Stimulated activated CD4-positive, alpha-beta T cell treated with anti-CD3 and anti-CD28 coated beads, Interleukin-2, amount 100 ng/mL, for 4 hours (primary cell): ENCODE measurements around the gene AQP3.
"Not testable (repeated sequence)": the region's sequence is repeated elsewhere in the genome, so short reads cannot be mapped to it uniquely, and the experiment has no call there.

Experiments used
- DNase-seq: peaks from one replicate; pipeline ENCODE4 v3.0.0-alpha.2; 2020; ENCODE audit warnings: low read depth

Gene AQP3

DNA sequence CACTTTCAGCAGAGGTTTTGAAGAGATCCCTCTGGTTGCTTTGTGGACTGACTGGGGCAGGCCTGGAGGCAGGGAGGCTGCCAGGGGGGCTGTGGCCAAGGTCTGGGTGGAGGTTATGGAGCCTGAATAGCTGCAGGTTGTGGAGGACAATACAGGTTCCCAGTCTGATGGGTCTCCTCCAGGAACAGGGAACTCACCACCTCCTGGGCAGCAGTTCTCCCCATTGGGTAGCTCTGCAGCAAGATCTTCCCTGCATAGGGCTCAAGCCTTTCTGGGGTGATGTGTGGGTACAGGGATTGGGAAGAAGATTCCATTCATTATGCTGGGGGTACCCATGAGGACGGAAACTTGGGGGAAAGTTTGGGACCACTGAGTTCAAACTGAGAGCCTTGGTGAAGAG, 6.8 kb downstream of the AQP3 start:
- no peak for DNase-seq

DNA sequence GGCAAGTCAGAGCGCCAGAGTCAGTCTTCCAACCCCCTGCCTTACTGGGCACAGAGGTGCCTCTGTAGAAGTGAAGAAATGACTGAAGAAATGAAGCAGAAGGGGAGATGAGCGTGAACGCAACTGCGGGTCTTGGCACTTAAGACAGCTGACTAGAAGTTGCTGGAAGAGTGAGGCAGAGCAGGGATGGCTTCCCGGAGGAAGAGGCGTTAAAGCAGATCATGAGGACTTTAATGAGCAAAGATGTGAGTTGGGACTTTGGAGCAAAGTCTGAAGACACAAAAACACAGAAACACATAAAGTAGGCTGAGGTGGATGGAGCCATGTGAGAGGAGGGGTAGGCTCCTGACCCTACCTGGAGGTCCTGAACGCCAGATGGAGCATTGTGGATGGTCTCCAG, 7.2 kb downstream of the AQP3 start:
- no peak for DNase-seq

DNA sequence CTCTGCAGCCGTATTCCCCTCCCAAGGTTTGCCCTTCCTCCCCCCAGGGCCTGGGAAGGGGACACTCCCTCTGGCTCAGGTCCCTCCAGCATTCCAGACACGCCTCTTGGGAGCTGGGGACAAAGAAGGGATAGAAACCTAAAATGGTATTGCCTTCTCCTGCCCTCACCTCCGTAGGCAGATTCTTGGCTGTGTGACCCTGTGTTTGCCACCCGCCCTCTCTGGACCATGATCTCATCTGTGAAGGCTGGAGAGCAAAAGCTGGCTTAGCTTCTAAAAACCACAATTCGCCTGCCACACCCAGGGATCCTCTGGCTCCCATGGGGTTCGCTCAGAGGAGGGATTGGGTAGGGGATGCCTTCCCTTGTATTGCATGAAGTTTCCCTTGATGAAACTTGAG, 7.7 kb downstream of the AQP3 start:
- DNase-seq, result no peak

DNA sequence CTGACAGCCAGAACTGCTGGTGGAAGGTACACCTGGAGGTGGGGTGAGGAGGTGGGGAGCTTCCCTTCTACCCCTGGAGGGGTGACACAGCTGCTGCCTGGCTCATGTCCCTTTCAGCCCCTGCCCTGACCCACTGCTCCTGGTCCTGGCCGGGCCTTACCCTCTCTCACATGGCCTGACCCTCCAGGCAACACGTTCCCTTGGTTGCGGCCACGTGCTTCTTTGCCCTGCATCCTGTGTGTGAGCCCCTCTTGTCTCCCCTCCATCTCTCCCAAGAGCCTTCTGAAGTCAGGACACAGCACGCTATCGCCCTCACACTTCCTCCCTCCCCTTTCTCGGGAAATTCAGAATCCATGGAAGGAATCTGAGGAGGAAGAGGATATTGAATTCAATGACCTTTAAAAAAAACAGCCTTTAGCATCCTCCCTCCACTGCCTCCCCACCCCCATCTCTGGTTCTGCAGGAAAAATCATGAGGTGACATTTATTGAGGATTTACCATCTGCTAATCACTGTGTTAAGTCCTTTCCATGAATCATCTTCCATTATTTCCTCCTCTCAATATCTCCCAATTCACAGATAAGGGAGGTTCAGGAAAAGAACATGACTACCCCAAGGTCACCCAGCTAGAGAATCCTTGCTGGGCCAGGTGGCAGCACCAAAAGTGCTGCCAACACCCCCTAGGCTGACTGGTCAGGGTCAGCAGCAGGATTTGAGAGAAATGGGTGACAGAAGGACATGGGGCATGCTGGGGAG, 8.3 kb downstream of the AQP3 start:
- DNase-seq, result no peak

DNA sequence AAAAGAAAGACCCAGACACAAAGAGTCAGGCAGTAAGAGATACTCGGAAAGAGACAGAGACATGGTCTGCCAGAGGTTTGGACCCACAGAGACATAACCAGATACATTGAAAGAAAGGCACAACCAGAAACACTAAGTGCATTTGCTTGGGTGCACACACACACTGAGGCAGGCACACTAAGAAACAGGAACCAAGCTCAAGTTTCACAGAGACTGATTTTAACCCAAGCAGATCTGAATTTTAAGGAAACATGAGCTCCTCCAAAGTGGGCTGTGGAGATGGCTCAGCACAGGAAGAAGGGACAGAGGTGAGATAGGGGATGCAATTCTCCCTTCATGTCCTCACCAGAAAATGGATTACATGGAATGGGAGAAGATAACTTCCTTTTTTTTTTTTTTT, 9.5 kb downstream of the AQP3 start:
- no peak for DNase-seq

DNA sequence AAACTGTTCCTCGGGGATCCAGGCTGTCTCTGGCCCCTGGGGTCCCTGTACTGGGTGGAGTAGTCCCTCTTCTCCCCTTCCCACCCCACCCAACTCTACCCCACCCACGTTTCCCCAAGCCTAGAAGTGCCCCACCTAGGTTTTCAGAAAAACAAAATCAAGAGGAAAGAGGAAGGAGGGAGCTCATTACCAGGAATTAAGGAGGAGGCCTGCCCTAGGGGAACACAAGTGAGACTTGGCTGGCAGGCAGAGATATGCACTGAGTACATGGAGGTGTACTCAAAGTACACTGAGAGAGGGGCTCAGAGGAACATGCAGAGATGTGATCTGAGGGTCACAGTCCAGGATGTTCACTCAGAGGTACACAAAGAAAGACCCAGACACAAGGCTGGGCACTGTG, 10.2 kb downstream of the AQP3 start:
- no peak for DNase-seq

DNA sequence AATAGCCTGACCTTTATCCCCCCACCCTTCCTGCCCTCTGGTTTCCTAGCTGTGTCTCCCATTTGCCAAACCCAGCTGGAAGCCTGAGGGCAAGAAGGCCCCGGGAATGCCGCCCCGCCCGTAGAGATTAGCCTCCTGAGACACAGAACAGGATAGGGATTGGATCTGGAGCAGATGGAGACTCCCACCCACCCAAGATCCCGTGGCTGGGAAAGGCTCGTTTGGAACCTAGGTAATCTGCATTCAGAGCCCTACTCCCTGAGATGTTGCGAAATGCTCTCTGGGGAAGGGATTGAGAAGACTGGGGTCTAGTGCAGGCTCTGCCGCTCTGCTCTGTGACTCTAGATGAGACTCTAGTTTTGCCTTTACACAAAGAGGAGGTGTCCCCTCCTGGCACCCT, 10.9 kb downstream of the AQP3 start:
- no peak for DNase-seq

DNA sequence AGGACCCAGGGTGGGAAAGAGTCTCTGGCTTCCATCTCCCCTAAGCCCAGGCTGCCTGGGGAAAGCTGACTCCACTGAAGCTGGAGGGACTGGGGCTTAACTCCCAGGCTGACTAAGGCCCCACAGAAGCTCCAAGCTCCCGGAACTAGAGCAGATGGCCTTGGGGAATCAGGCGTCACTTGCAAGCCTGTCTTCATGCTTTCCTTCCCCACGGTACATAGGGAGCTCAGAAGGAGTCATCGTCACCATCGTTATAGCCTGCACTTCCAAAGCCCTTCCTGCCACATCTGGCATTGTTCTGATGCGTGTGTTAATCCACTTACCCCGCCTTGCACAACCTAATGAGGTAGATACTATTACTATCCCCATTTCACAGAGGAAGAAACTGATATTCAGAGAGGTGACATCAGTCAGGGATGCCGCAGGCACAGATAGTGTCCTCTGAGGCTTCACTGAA, 11.5 kb downstream of the AQP3 start:
- no peak for DNase-seq

DNA sequence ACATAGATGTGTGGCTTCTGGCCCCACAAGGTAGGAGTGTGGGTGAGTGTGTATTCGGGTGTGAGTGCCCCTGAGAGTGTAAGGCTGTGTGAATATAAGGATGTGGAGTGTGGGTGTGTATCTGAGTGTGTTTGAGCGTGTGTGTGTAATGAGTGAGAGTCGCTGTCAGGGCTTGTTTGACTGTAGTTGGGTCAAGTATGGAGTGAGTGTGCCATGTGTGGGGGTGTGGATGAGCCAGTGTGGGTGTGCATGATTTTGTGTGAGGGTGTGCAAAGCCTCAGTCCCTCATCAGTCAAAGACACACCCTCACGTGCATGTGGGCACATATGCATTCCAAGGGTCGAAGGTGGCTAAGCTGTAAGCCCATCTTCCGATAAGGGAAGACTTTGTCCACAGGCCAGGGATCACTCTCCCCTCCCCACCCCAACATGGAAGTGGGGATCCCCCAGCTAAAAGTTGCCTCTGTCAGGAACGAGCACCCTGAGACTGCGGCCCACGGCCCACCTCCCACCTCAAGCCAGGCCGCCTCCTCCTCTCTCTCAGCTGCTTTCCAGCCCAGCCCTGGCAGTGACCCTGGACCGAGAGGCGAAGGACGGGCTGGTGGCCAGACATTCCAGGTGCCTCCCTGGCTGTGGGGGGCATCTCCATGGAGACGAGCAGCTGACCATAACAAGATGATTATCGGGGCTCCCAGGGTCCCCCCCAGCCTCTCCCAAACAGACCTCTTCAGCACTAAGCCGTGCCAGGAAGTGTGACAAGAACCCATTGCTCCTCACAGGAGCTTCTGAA, 12.9 kb downstream of the AQP3 start:
- no peak for DNase-seq

DNA sequence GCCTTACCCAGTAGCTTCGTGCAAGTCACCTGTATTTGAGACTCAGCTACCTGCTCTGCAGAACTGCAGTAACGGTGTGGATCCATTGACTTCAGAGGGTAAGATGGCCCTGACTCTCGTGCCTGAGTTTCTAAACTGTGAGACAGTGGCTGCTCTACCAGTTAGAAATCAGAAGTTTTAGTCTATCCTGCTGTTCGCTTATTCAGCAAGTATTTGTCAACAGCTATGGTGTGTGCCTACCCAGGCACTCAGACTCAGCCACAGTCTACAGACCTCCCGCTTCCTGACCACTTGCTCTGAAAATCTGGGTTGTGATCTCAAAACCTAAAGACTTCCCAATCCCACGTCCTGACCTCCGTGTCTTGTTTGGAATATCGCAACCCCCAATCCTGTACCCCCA, 13.5 kb downstream of the AQP3 start:
- no peak for DNase-seq

DNA sequence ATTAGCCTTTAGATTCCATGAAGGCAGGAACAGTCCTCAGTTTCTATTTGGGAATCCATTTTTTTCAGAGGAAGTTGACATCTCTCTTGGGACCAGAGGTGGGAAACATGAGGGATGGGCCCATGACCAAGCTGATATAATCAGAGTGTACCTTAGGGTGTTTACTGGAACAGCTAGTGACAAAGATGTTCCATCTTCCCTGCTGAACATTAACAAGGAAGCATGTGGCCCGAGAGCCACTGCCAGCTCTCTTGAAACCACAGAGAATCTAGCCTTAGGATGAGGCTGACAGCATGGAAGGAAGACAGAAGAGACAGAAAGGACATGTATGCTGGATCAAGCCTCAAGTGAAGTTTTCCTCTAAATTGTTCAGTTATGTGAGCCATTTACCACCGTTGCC, 16.0 kb downstream of the AQP3 start:
- no peak for DNase-seq

DNA sequence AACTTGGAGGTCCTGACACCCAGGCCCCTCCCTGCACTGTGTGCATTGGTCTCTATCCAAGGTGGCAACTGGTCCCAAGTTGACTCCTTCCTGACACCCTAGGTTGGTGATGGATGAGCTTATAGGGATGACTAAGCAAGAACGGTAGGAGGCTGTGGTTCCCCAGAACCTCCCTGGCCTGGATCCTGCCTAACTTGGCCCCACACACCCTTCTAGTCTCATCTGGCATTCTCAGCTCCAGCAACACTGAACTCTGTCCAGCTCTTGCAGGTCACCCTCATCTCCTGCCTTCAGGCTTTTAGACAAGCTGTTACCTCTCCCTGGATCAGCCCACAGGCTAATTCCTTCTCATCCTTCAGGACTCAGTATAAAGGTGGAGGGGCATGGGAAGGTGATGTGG, 16.5 kb downstream of the AQP3 start:
- no peak for DNase-seq

DNA sequence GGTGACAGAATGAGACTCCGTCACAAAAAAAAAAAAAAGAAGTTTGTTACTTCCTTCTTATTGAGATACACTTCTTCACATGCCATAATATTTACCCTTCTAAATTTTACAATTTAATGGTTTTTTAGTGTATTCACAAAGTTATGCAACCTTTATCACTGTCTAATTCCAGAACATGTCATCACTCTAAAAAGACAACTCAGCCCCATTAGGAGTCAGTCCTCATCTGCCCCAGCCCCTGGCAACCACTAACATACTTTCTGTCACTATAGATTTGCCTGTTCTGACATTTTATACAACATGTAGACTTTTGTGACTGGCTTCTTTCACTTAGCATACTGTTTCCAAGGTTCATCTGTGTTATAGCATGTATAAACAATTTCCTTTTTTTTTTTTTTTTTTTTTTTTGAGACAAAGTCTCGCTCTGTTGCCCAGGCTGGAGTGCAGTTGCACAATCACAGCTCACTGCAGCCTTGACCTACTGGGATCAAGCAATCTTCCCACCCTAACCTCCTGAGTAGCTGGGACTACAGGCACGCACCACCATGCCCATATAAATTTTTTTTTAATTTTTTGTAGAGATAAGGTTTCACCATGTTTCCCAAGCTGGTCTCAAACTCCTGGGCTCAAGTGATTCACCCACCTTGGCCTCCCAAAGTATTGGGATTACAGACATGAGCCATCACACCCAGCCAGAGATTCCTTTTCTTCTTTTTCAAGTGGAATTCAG, 18.0 kb downstream of the AQP3 start:
- no peak for DNase-seq

DNA sequence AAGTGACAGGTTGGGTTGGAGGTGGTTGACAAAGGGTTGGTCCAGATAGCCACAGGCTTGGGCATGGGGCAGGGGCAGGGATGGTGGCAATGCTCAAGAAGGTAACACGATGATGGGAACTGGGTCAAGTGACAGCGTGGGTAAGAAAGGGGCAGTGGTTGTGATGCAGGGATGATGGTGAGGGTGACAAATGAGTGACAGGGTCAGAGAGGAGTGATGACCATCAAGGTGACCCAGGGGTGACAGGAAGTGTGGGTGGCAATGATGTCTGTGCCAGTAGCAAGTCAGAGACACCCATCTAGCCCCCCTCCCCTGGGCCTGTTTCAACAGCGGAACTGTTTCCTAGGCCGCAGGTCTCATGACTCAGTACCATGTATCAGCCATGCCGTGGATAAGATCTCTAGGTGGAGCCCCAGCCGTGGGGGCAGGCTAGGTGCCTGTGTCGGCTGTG, 20.5 kb downstream of the AQP3 start:
- no peak for DNase-seq

DNA sequence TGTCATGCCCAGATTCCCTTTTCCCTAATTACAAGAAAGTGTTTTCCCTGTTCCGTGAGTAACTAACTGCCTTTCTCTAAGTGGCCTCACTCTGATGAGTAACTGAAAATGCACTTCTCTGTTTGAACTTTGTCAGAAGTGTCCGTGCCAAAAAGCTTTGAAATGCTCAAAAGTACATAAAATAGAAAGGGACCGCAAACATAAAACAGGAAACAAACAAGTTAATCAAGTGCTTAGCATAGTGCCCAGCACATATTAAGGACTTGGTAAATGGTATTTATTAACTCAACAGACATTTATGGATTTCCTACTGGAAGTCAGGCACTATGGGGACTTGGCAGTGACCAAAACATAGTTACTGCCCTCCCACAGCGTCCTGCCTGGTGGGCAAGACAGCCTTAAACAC, 22.3 kb downstream of the AQP3 start:
- no peak for DNase-seq

DNA sequence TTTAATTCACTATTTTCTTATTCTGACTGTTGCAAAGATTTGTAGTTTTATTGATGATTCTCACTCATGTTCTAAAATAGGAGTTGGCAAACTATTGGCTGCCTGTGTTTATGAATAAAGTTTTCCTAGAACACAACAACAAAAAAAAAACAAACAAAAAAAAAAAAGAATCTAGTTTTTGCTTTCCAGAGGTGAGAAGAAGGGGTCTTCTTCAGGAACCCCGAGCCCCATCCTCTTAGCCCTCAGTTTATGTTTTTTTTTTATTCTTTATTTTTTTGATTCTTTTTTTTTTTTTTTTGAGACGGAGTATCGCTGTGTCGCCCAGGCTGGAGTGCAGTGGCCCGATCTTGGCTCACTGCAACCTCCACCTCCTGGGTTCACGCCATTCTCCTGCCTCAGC, 22.9 kb downstream of the AQP3 start:
- not testable (repeated sequence) for DNase-seq

DNA sequence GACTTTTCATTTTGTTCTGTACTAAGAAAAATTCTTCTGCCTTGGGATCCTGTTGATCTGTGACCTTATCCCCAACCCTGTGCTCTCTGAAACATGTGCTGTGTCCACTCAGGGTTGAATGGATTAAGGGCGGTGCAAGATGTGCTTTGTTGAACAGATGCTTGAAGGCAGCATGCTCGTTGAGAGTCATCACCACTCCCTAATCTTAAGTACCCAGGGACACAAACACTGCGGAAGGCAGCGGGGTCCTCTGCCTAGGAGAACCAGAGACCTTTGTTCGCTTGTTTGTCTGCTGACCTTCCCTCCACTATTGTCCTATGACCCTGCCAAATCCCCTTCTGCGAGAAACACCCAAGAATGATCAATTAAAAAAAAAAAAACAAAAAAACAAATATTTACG, 23.4 kb downstream of the AQP3 start:
- DNase-seq, result not testable (repeated sequence)

DNA sequence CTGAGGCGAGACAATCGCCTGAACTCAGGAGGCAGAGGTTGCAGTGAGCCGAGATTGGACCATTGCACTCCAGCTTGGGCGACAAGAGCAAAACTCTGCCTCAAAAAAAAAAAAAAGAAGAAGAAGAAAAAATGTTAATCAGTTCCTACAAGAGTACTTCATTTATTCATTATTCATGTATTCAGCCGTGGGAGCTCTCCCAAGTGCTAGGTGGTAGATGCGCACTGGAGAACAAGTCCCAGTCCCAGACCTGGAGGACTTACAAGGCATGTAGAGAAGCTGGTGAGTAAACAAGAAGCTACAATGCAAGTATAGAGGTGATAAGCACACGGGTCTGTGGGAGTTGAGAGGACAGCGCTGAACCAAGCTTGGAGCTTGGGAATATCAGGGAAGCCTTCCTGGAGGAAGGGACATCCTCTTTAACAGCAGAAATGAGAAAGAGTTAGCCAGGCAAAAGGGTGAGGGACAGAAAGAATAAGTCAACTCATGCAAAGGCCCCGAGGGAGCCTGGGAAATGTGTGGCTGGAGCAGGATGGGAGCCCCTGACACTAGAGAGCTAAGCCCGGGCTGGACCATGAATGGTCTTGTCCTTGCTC, 27.6 kb downstream of the AQP3 start:
- DNase-seq, result no peak

DNA sequence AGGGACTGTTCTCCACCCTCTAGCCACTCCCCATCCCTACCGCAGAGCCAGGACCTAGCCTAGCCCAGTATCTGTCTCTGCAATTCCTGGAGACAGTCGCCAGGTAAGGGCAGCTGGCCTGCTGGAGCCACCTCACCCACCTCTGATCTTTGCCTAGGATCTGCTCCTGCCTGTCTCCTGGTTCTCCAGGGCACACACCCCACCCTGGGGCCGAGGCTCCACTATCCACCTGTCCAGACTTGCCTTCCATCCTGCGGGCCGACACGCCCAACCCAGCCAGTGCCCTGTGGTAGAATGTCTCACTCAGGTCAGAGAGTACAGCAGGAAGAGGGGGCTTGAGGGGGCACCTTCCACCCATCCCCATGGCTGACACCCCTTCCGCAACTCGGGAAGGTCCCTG, 29.3 kb downstream of the AQP3 start:
- no peak for DNase-seq

DNA sequence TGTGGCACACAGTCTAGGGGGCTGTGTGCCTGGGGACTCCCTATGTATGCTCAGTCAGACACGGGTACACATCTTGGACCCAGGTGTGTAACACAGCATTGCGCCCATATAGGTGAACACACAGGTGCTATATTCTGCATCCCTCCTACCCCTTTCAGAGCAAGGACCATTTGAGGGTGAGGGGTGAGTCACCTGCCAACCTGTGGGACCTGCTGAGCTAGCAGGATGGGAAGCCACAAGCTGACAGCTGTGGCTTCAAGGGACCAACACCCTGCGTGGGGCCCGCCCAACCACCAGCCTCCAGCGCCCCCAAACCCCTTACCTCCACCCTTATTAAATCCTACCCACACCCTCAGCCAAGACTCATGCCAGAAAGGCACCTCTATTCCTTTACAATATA, 30.4 kb downstream of the AQP3 start:
- DNase-seq, result peak; percentile 39

DNA sequence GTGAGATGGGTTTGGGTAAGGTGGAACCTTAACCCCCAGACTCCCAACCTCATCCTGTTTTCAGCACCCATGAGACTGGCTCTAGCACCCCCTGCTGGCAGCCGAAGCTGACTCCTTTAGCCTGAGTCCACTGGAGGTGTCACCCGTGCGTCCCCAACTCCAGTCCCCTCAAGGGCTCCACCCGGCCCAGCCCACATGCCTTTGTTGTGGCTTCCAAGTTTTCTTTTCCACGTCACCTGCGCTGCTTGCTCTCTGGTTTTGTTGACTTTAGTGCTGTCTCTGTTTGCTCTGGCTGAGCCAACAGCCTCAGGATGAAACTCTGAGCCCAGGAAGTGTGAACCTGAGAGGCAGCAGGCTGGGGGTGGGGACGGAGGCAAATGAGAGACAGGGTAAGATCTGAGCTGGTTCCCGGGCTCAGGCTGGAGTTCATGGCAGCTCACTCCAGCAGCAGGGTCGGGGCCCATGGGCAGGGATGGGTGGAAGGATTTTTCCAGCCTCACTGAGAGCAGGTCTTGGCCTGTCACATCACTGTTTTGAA, 31.8 kb downstream of the AQP3 start:
- peak; percentile 63 for DNase-seq

DNA sequence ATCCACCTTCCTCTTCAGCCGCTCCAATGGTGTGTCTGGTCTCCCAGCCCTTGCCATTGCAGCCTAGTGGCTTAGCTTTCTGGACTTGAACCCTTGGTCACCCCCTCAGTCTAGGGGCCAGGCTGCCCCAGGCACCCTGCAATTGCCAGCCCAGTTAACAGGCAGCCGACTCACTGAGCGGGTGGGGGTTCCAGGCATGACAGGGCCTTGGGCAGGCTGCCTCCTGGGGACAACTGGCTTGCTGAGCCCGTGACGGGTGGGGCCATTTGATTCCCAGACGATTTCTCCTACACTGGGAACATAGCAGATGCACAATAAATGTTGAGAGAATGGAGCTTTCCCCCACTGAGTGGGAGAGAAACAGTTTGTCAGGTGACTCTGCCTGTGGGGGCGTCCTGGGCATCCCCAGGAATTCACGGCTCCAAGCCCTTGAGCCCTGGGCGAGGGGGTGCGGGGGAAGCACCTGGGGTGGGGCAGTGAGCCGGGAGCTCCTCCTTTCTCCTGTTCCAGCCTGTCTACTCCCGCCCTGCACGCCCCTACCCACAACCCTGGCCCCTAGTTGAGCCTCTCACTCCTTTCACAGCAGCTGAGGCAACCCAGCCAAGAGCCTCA, 32.4 kb downstream of the AQP3 start:
- no peak for DNase-seq
